ENCODE results near the gene DIDO1.

Gene DIDO1

GRCh38 chr20:62910777-62911497 lies 15.4 kb downstream of the DIDO1 start:
- DNase-seq (ENCODE audit: low spot score) = no peak

- DNase-seq (ENCODE audit: low spot score) = no peak
Measured at GRCh38 chr20:62910217-62910766, 16.0 kb downstream of the DIDO1 start.

- no peak for DNase-seq (ENCODE audit: low spot score)
Measured at GRCh38 chr20:62908971-62909791, 17.1 kb downstream of the DIDO1 start.

GRCh38 chr20:62907384-62908317 lies 18.7 kb downstream of the DIDO1 start:
- no peak for DNase-seq (ENCODE audit: low spot score)

- no peak for DNase-seq (ENCODE audit: low spot score)
Measured at GRCh38 chr20:62906647-62907375, 19.5 kb downstream of the DIDO1 start.

GRCh38 chr20:62906209-62906608 lies 20.1 kb downstream of the DIDO1 start:
- DNase-seq (ENCODE audit: low spot score) = no peak

GRCh38 chr20:62905536-62906117 lies 20.7 kb downstream of the DIDO1 start:
- no peak for DNase-seq (ENCODE audit: low spot score)

- DNase-seq (ENCODE audit: low spot score) = no peak
Measured at GRCh38 chr20:62902926-62903615, 23.2 kb downstream of the DIDO1 start.

- no peak for DNase-seq (ENCODE audit: low spot score)
Measured at GRCh38 chr20:62901891-62902290, 24.4 kb downstream of the DIDO1 start.

- peak; percentile 32 for DNase-seq (ENCODE audit: low spot score)
Measured at GRCh38 chr20:62900692-62901584, 25.4 kb downstream of the DIDO1 start.

- DNase-seq (ENCODE audit: low spot score) = peak; percentile 26
Measured at GRCh38 chr20:62900052-62900691, 26.1 kb downstream of the DIDO1 start.

- no peak for DNase-seq (ENCODE audit: low spot score)
Measured at GRCh38 chr20:62899633-62900051, 26.7 kb downstream of the DIDO1 start.

- no peak for DNase-seq (ENCODE audit: low spot score)
Measured at GRCh38 chr20:62898970-62899632, 27.2 kb downstream of the DIDO1 start.

GRCh38 chr20:62898093-62898964 lies 28.0 kb downstream of the DIDO1 start:
- no peak for DNase-seq (ENCODE audit: low spot score)

- no peak for DNase-seq (ENCODE audit: low spot score)
Measured at GRCh38 chr20:62897666-62898065, 28.6 kb downstream of the DIDO1 start.

GRCh38 chr20:62896526-62896925 lies 29.8 kb downstream of the DIDO1 start:
- no peak for DNase-seq (ENCODE audit: low spot score)

- no peak for DNase-seq (ENCODE audit: low spot score)
Measured at GRCh38 chr20:62895539-62895938, 30.8 kb downstream of the DIDO1 start.
